Measurements from ENCODE around the gene DLX2. TPM values are rescaled to one million over a fixed set of nuclear protein-coding genes. Genes with fewer than 3 reads are reported as not detected.

The DLX2 gene
- total and polyA plus RNA-seq, 2 of the 13 experiments (the other 11 are each of a cell fraction or from before 2014, with no cell fraction given) = 0.07 to 0.15 TPM

GRCh38 chr2:172106108-172106961 is 3.6 kb upstream of the DLX2 start (continued):
- no peak for TF ChIP-seq CEBPB (IDR thresholded peaks at IDR 0.05; ENCODE audit: borderline replicate concordance, low read depth, low read length)
- TF ChIP-seq ZNF546 (CRISPR knock-in tag; conservative IDR thresholded peaks at IDR 0.05) = no peak; the same call in 1 of the 2 replicates
- no peak for TF ChIP-seq GABPA (IDR thresholded peaks at IDR 0.05; ENCODE audit: low read depth, low read length)
- no peak for TF ChIP-seq GABPA (CRISPR knock-in tag; IDR thresholded peaks at IDR 0.05; ENCODE audit: low read depth)
- 0 out of 2 replicates have a peak, but pooled peaks have one; percentile 31 for TF ChIP-seq PHF8 (CRISPR knock-in tag; IDR thresholded peaks at IDR 0.05)
- TF ChIP-seq SKI (IDR thresholded peaks at IDR 0.05; ENCODE audit: partially characterized antibody) = no peak
- no peak for TF ChIP-seq WIZ (CRISPR knock-in tag; IDR thresholded peaks at IDR 0.05)
- peak; percentile 73; the same call in 1 of the 2 replicates for TF ChIP-seq ZNF205 (CRISPR knock-in tag; IDR thresholded peaks at IDR 0.05)
- no peak for TF ChIP-seq CHCHD3 (CRISPR knock-in tag; IDR thresholded peaks at IDR 0.05)
- no peak for TF ChIP-seq ELF3 (CRISPR knock-in tag; IDR thresholded peaks at IDR 0.05)
- no peak for TF ChIP-seq SKIL (CRISPR knock-in tag; IDR thresholded peaks at IDR 0.05; ENCODE audit: borderline replicate concordance)
- TF ChIP-seq RXRB (CRISPR knock-in tag; IDR thresholded peaks at IDR 0.05; ENCODE audit: borderline replicate concordance) = peak; percentile 51
- no peak for TF ChIP-seq ZFP36L2 (CRISPR knock-in tag; IDR thresholded peaks at IDR 0.05)
- no peak for TF ChIP-seq EHMT2 (IDR thresholded peaks at IDR 0.05; ENCODE audit: borderline replicate concordance, low read depth, low read length)
- no peak for TF ChIP-seq TFAP4 (IDR thresholded peaks at IDR 0.05; ENCODE audit: borderline replicate concordance, low read depth)
- TF ChIP-seq NR2F1 (CRISPR knock-in tag; IDR thresholded peaks at IDR 0.05) = no peak
- TF ChIP-seq RNF219 (CRISPR knock-in tag; IDR thresholded peaks at IDR 0.05) = no peak
- no peak for TF ChIP-seq KAT8 (CRISPR knock-in tag; IDR thresholded peaks at IDR 0.05)
- TF ChIP-seq CAMTA2 (CRISPR knock-in tag; IDR thresholded peaks at IDR 0.05; ENCODE audit: borderline replicate concordance) = no peak
- no peak for TF ChIP-seq PAF1 (CRISPR knock-in tag; IDR thresholded peaks at IDR 0.05)
- peak; percentile 38; the same call in 1 of the 2 replicates for TF ChIP-seq ARNTL (CRISPR knock-in tag; IDR thresholded peaks at IDR 0.05)
- no peak for TF ChIP-seq ARHGAP35 (CRISPR knock-in tag; IDR thresholded peaks at IDR 0.05; ENCODE audit: borderline replicate concordance)
- no peak for TF ChIP-seq ZFP62 (CRISPR knock-in tag; IDR thresholded peaks at IDR 0.05)
- no peak for TF ChIP-seq IKZF1 (IDR thresholded peaks at IDR 0.05)
- no peak for TF ChIP-seq HDAC6 (IDR thresholded peaks at IDR 0.05; ENCODE audit: low read depth, low read length)
- TF ChIP-seq ZSCAN9 (CRISPR knock-in tag; IDR thresholded peaks at IDR 0.05; ENCODE audit: borderline replicate concordance) = no peak
- TF ChIP-seq HMG20A (CRISPR knock-in tag; IDR thresholded peaks at IDR 0.05; ENCODE audit: borderline replicate concordance) = no peak
